ENCODE measurements around the gene KIRREL3.
A peak's percentile ranks its signal among the peaks of the same experiment; 100 is the strongest.
"Not testable (repeated sequence)": the region's sequence is repeated elsewhere in the genome, so short reads cannot be mapped to it uniquely, and the experiment has no call there.

The KIRREL3 gene

GRCh38 chr11:126391970-126392632 is 608.5 kb downstream of the KIRREL3 start:
- peak; percentile 45 to 62 for DNase-seq

GRCh38 chr11:126391286-126391954 is 609.1 kb downstream of the KIRREL3 start:
- no peak for DNase-seq

- no peak for DNase-seq
Observed at GRCh38 chr11:126390272-126390867, 610.2 kb downstream of the KIRREL3 start.

GRCh38 chr11:126387857-126388256 is 612.7 kb downstream of the KIRREL3 start:
- no peak for DNase-seq

- DNase-seq, result peak; percentile 43 to 62
Observed at GRCh38 chr11:126386729-126387071, 613.9 kb downstream of the KIRREL3 start.

- no peak for DNase-seq
Observed at GRCh38 chr11:126385991-126386728, 614.4 kb downstream of the KIRREL3 start.

- DNase-seq, result no peak
Observed at GRCh38 chr11:126384449-126385070, 616.0 kb downstream of the KIRREL3 start.

GRCh38 chr11:126383339-126384335 is 616.9 kb downstream of the KIRREL3 start:
- DNase-seq, result no peak

- DNase-seq, result not testable (repeated sequence)
Observed at GRCh38 chr11:126382641-126383040, 617.9 kb downstream of the KIRREL3 start.

- DNase-seq, result not testable (repeated sequence)
Observed at GRCh38 chr11:126381960-126382359, 618.6 kb downstream of the KIRREL3 start.

- DNase-seq, result no peak
Observed at GRCh38 chr11:126380909-126381308, 619.7 kb downstream of the KIRREL3 start.

GRCh38 chr11:126378763-126379162 is 621.8 kb downstream of the KIRREL3 start:
- no peak for DNase-seq

- no peak for DNase-seq
Observed at GRCh38 chr11:126375726-126376125, 624.8 kb downstream of the KIRREL3 start.

- DNase-seq, result not testable (repeated sequence)
Observed at GRCh38 chr11:126374562-126375300, 625.8 kb downstream of the KIRREL3 start.

- not testable (repeated sequence) for DNase-seq
Observed at GRCh38 chr11:126373389-126374066, 627.0 kb downstream of the KIRREL3 start.
